ENCODE results near the gene MORC3.

DNA sequence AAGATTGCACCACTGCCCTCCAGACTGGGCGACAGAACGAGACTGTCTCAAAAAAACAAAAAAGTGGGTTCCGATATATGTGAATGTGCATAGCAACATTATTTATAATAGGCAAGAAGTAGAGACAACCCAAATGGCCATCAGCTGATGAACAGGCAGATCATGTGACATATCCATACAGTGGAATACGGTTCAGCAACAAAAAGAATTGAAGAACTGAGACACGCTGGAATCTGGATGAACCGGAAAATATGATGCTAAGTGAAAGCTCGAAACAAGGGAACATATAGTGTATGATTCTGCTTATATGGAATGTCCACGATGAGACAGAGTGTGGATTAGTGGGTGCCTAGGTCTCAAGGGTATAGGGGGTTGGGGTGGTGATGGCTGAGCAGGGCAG, 28.5 kb upstream of the MORC3 start:
- no peak for TF ChIP-seq POLR2A (IDR thresholded peaks at IDR 0.05)
- TF ChIP-seq, protein P1, sequence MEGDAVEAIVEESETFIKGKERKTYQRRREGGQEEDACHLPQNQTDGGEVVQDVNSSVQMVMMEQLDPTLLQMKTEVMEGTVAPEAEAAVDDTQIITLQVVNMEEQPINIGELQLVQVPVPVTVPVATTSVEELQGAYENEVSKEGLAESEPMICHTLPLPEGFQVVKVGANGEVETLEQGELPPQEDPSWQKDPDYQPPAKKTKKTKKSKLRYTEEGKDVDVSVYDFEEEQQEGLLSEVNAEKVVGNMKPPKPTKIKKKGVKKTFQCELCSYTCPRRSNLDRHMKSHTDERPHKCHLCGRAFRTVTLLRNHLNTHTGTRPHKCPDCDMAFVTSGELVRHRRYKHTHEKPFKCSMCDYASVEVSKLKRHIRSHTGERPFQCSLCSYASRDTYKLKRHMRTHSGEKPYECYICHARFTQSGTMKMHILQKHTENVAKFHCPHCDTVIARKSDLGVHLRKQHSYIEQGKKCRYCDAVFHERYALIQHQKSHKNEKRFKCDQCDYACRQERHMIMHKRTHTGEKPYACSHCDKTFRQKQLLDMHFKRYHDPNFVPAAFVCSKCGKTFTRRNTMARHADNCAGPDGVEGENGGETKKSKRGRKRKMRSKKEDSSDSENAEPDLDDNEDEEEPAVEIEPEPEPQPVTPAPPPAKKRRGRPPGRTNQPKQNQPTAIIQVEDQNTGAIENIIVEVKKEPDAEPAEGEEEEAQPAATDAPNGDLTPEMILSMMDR (IDR thresholded peaks at IDR 0.05), result no peak

All from body of pancreas (tissue), 4 donors.